Stomach (tissue), 4 donors: ENCODE measurements around the gene F12.

Experiments used
- EP300 ChIP-seq: sonication (generic); formaldehyde crosslinking; IDR thresholded peaks from one replicate; pipeline ENCODE4 v1.6.1; 2017; ENCODE audit warnings: antibody characterized with exemption
- POLR2A ChIP-seq, 4 donors: fragments of 450-650 bp; IDR thresholded peaks; one replicate each; pipeline ENCODE4 v1.6.1; 2016; ENCODE audit warnings: antibody characterized with exemption in 4 of 4, control low read depth in 2 of 4, mild to moderate bottlenecking in 1 of 4, moderate library complexity in 1 of 4
- POLR2AphosphoS5 ChIP-seq, 3 donors: sonication (generic); formaldehyde crosslinking; IDR thresholded peaks; one replicate each; pipeline ENCODE4 v1.6.1; 2016; ENCODE audit warnings: antibody characterized with exemption in 3 of 3
- TF ChIP-seq, protein P1 (sequence below), 7 experiments: fragments of 450-650 bp in 4 of 7; fragments of 200-600 bp in 3 of 7; sonication (generic) in 3 of 7; IDR thresholded peaks; one replicate each; pipeline ENCODE4 v1.5.1; 2016 to 2019; ENCODE audit warnings: antibody characterized with exemption in 7 of 7, control low read depth in 2 of 7, mild to moderate bottlenecking in 1 of 7

DNA sequence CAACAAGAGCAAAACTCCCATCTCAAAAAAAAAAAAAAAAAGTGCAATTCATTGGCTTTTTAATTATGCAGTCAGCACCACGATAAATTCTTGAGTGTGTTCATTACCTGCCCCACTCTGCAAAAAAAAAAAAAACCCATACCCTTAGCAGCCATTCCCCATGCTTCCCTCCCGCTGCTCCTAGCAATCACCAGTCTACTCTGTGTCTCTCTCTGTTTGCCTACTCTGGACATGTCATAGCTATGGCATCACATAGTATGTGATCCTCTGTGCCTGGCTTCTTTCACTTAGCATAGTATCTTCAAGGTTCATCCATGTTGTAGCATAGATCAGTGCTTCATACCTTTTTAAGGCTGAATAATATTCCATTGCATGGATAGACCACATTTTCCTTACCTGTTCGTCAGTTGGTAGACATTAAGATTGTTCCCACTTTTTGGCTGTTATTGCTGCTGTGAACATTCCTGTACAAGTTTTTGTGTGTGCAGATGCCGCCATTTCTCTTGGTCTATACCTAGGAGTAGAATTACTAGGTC is 30.2 kb upstream of the F12 start:
- TF ChIP-seq, protein P1, sequence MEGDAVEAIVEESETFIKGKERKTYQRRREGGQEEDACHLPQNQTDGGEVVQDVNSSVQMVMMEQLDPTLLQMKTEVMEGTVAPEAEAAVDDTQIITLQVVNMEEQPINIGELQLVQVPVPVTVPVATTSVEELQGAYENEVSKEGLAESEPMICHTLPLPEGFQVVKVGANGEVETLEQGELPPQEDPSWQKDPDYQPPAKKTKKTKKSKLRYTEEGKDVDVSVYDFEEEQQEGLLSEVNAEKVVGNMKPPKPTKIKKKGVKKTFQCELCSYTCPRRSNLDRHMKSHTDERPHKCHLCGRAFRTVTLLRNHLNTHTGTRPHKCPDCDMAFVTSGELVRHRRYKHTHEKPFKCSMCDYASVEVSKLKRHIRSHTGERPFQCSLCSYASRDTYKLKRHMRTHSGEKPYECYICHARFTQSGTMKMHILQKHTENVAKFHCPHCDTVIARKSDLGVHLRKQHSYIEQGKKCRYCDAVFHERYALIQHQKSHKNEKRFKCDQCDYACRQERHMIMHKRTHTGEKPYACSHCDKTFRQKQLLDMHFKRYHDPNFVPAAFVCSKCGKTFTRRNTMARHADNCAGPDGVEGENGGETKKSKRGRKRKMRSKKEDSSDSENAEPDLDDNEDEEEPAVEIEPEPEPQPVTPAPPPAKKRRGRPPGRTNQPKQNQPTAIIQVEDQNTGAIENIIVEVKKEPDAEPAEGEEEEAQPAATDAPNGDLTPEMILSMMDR (IDR thresholded peaks at IDR 0.05), result no peak
- TF ChIP-seq POLR2AphosphoS5 (IDR thresholded peaks at IDR 0.05) (no peak), EP300 (no peak), POLR2A (IDR thresholded peaks at IDR 0.05) (no peak)
